ENCODE data around the gene C1orf105.
"Not testable (repeated sequence)": the region's sequence is repeated elsewhere in the genome, so short reads cannot be mapped to it uniquely, and the experiment has no call there.

The C1orf105 gene

GRCh38 chr1:172420385-172420784, at the start of gene C1orf105:
C1orf105 (plus strand) TSS chr1:172420685; CDS start chr1:172420886, 201 bp downstream.
- DNase-seq (ENCODE audit: low read depth): no peak

- DNase-seq (ENCODE audit: low read depth): not testable (repeated sequence)
Measured at GRCh38 chr1:172371646-172372045, 48.8 kb upstream of the C1orf105 start.

GRCh38 chr1:172373864-172374263, 46.6 kb upstream of the C1orf105 start:
- DNase-seq (ENCODE audit: low read depth): no peak

GRCh38 chr1:172375211-172375631, 45.3 kb upstream of the C1orf105 start:
- no peak for DNase-seq (ENCODE audit: low read depth)

- no peak for DNase-seq (ENCODE audit: low read depth)
Measured at GRCh38 chr1:172376431-172376830, 44.1 kb upstream of the C1orf105 start.

- DNase-seq (ENCODE audit: low read depth): no peak
Measured at GRCh38 chr1:172377565-172377964, 42.9 kb upstream of the C1orf105 start.

- no peak for DNase-seq (ENCODE audit: low read depth)
Measured at GRCh38 chr1:172378109-172378760, 42.2 kb upstream of the C1orf105 start.

- peak; percentile 21 for DNase-seq (ENCODE audit: low read depth)
Measured at GRCh38 chr1:172380441-172381244, 39.8 kb upstream of the C1orf105 start.

GRCh38 chr1:172381946-172382345, 38.5 kb upstream of the C1orf105 start:
- DNase-seq (ENCODE audit: low read depth): no peak

GRCh38 chr1:172382406-172382805, 38.1 kb upstream of the C1orf105 start:
- no peak for DNase-seq (ENCODE audit: low read depth)

- DNase-seq (ENCODE audit: low read depth): no peak
Measured at GRCh38 chr1:172382990-172383389, 37.5 kb upstream of the C1orf105 start.

GRCh38 chr1:172383536-172383935, 36.9 kb upstream of the C1orf105 start:
- DNase-seq (ENCODE audit: low read depth): no peak

GRCh38 chr1:172384656-172385055, 35.8 kb upstream of the C1orf105 start:
- no peak for DNase-seq (ENCODE audit: low read depth)

- no peak for DNase-seq (ENCODE audit: low read depth)
Measured at GRCh38 chr1:172386046-172386445, 34.4 kb upstream of the C1orf105 start.

GRCh38 chr1:172388490-172388889, 32.0 kb upstream of the C1orf105 start:
- no peak for DNase-seq (ENCODE audit: low read depth)

GRCh38 chr1:172390301-172390682, 30.2 kb upstream of the C1orf105 start:
- DNase-seq (ENCODE audit: low read depth): no peak

GRCh38 chr1:172390683-172391551, 29.6 kb upstream of the C1orf105 start:
- no peak for DNase-seq (ENCODE audit: low read depth)

GRCh38 chr1:172391976-172392375, 28.5 kb upstream of the C1orf105 start:
- DNase-seq (ENCODE audit: low read depth): no peak

- DNase-seq (ENCODE audit: low read depth): no peak
Measured at GRCh38 chr1:172393354-172393753, 27.1 kb upstream of the C1orf105 start.

- peak; percentile 61 for DNase-seq (ENCODE audit: low read depth)
Measured at GRCh38 chr1:172394141-172394751, 26.2 kb upstream of the C1orf105 start.

GRCh38 chr1:172394811-172395210, 25.7 kb upstream of the C1orf105 start:
- no peak for DNase-seq (ENCODE audit: low read depth)

- no peak for DNase-seq (ENCODE audit: low read depth)
Measured at GRCh38 chr1:172395576-172395975, 24.9 kb upstream of the C1orf105 start.
